ENCODE results near the gene EHD3. TPM values are rescaled to one million over a fixed set of nuclear protein-coding genes. Genes with fewer than 3 reads are reported as not detected.
"Not testable (repeated sequence)": the region's sequence is repeated elsewhere in the genome, so short reads cannot be mapped to it uniquely, and the experiment has no call there.

EHD3 gene
- total RNA-seq, 1 donor, result 8.2 TPM

DNA sequence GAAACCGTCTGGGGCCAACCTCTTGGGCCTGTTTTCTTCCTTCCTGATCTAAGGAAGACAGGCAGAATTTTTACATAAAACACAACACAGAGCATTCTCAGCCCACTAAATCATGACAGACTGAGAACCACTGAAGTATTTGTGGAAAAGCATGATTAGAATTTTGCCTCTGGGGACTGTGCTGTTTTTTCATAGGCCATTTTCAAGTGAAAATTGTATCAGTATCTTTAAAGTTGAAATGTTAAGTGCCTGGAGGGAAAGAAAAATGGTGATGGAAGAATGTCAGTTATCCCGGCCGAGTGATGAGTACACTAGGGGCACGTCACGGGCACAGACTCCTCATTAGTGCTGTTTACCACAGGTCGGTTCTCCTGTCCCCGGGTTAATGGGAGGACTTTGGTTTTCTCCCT is 36.9 kb downstream of the EHD3 start:
- Histone ChIP-seq H3K4me3 (ENCODE audit: low read length) (no peak overlapping the region), H3K9me3 (ENCODE audit: low read depth, low read length) (no peaks in the 10 kb centered on the region), H3K4me1 (ENCODE audit: insufficient read depth, low read length) (no peaks in the 10 kb centered on the region), H3K27me3 (ENCODE audit: insufficient read depth, low read length) (no peaks in the 10 kb centered on the region)

GRCh38 chr2:31271851-31272267 is 37.9 kb downstream of the EHD3 start:
- Histone ChIP-seq H3K9me3 (ENCODE audit: low read depth, low read length) (no peaks in the 10 kb centered on the region), H3K4me3 (ENCODE audit: low read length) (no peak overlapping the region), H3K4me1 (ENCODE audit: insufficient read depth, low read length) (no peaks in the 10 kb centered on the region), H3K27me3 (ENCODE audit: insufficient read depth, low read length) (no peaks in the 10 kb centered on the region)

DNA sequence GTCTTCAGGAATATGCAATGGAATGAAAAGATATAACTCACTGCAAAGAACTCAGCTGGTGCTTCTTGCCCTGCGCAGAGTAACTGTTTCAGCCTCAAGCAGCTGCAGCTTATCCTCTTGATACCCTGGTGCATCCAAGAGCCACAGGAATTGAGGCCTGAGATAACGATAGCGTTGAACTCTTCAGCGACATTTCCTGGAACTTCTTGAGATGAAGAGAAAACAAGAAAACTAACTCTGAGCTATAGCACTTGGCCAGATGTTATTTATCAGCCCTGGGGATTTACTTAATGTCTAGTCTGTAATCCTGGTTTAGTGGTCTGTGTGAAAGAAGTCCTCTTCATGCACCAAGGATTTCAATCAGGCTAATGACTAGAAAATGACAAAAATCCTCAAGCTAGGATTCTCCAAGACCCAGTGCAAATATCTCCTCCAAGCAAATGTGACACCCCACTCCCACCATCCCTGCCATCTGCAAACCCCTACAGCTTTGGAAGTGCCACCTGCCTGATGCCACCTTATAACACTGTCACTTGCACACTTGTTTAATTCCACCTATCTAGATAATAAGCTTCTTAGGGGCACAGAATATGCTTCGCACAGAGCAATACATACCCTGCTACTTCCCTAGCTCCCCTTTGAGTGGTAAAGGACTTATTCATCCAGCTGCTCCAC is 40.6 kb downstream of the EHD3 start:
- H3K27me3 ChIP-seq (ENCODE audit: insufficient read depth, low read length), result no peaks in the 10 kb centered on the region
- H3K4me1 ChIP-seq (ENCODE audit: insufficient read depth, low read length), result no peaks in the 10 kb centered on the region

DNA sequence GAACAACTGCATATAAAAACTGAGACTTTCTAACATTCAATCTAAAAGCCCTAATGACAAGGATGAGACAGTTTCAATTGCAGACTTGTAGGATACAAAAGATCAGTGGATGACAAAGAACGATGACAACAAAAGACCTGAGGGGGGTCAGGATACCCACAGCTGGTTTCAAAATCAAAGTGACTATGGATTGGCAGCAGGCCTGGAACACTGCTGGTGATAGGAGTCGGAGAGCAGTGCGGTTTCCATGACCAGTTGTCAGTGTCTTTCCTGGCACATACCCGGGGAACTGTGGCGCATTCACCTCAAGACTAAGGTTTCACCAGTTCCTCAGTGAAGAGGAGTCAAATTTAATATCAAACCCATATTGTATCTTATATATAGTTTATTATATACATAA is 42.0 kb downstream of the EHD3 start:
- no peaks in the 10 kb centered on the region for H3K27me3 ChIP-seq (ENCODE audit: insufficient read depth, low read length)
- H3K4me3 ChIP-seq (ENCODE audit: low read length), result no peak overlapping the region
- H3K4me1 ChIP-seq (ENCODE audit: insufficient read depth, low read length), result no peaks in the 10 kb centered on the region
- H3K9me3 ChIP-seq (ENCODE audit: low read depth, low read length), result no peaks in the 10 kb centered on the region

More for the DNA sequence above, 40.6 kb downstream of the EHD3 start:
- H3K4me3 ChIP-seq (ENCODE audit: low read length), result no peak overlapping the region
- H3K9me3 ChIP-seq (ENCODE audit: low read depth, low read length), result no peaks in the 10 kb centered on the region

DNA sequence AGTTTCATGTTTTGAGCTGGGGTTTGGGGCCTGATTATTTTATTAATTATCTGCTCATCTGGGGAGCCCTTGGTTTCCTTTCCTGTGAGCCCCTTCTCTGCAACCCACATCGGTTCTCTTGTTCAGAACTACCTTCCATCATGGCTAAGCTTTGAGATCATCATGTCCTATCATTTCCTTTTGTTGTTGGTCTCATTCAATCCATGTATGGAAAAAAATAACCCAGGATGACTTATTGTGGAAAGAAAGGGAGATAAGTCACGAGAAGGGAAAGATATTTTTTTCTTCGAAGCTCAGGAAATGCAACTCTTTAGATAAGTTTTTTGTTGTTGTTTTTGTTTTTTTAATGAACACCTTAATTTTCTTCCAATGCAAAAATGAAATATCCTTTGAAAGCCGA is 43.7 kb downstream of the EHD3 start:
- H3K9me3 ChIP-seq (ENCODE audit: low read depth, low read length), result no peaks in the 10 kb centered on the region

DNA sequence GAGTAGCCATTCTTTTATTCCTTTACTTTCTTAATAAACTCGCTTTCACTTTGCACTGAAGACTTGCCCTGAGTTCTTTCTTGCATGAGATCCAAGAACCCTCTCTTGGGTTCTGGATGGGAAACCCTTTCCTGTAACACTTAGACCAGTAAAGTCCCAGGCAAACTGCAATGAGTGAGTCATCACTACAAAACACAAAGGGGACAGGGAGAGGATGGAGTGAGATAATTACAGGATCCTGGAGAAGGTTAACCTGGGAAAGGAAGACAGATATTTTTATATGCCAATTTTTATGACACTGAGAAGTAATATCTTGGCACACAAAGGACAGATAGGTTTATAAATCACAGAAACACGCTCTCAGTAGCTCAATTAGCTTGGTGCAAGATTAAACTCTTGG is 48.7 kb downstream of the EHD3 start:
- Histone ChIP-seq H3K27me3 (ENCODE audit: insufficient read depth, low read length) (no peaks in the 10 kb centered on the region), H3K4me3 (ENCODE audit: low read length) (no peak overlapping the region), H3K9me3 (ENCODE audit: low read depth, low read length) (no peaks in the 10 kb centered on the region), H3K4me1 (ENCODE audit: insufficient read depth, low read length) (no peaks in the 10 kb centered on the region)

More for the DNA sequence above, 43.7 kb downstream of the EHD3 start:
- Histone ChIP-seq H3K4me1 (ENCODE audit: insufficient read depth, low read length) (no peaks in the 10 kb centered on the region), H3K4me3 (ENCODE audit: low read length) (no peak overlapping the region), H3K27me3 (ENCODE audit: insufficient read depth, low read length) (no peaks in the 10 kb centered on the region)

GRCh38 chr2:31283193-31283919 is 49.4 kb downstream of the EHD3 start:
- not testable (repeated sequence) for H3K9me3 ChIP-seq (ENCODE audit: low read depth, low read length); H3K4me1 ChIP-seq (ENCODE audit: insufficient read depth, low read length); H3K27me3 ChIP-seq (ENCODE audit: insufficient read depth, low read length); H3K4me3 ChIP-seq (ENCODE audit: low read length)

DNA sequence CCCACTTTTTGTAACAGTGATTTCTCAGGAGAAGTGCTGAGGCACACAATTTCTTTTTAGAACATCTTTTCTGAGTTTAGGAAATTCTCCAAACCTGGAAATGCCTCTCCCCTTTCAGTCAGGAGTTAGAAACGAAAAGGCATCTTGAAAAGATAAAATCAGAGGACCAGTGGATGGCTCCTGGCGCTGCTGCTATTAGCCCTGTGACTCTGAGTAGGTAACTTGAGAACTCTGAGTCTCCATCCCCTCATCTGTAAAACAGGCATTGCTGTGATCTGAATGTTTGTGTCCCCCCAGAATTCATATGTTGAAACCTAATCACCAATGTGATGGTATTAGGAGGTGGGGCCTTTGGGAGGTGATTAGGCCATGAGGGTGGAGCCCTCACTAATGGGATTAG is 50.2 kb downstream of the EHD3 start:
- Histone ChIP-seq H3K4me3 (ENCODE audit: low read length) (no peak overlapping the region), H3K4me1 (ENCODE audit: insufficient read depth, low read length) (no peaks in the 10 kb centered on the region), H3K27me3 (ENCODE audit: insufficient read depth, low read length) (no peaks in the 10 kb centered on the region), H3K9me3 (ENCODE audit: low read depth, low read length) (no peaks in the 10 kb centered on the region)

- Histone ChIP-seq H3K9me3 (ENCODE audit: low read depth, low read length) (no peaks in the 10 kb centered on the region), H3K4me3 (ENCODE audit: low read length) (no peak overlapping the region), H3K27me3 (ENCODE audit: insufficient read depth, low read length) (no peaks in the 10 kb centered on the region), H3K4me1 (ENCODE audit: insufficient read depth, low read length) (no peaks in the 10 kb centered on the region)
These were observed 52.3 kb downstream of the EHD3 start for GRCh38 chr2:31286230-31286629.

- H3K4me3 ChIP-seq (ENCODE audit: low read length), result no peak overlapping the region
- no peaks in the 10 kb centered on the region for H3K27me3 ChIP-seq (ENCODE audit: insufficient read depth, low read length)
- H3K9me3 ChIP-seq (ENCODE audit: low read depth, low read length), result no peaks in the 10 kb centered on the region
- H3K4me1 ChIP-seq (ENCODE audit: insufficient read depth, low read length), result no peaks in the 10 kb centered on the region
These were observed 53.1 kb downstream of the EHD3 start for GRCh38 chr2:31286961-31287550.

GRCh38 chr2:31287654-31288053 is 53.7 kb downstream of the EHD3 start:
- no peaks in the 10 kb centered on the region for H3K9me3 ChIP-seq (ENCODE audit: low read depth, low read length)
- H3K4me3 ChIP-seq (ENCODE audit: low read length), result no peak overlapping the region
- H3K4me1 ChIP-seq (ENCODE audit: insufficient read depth, low read length), result no peaks in the 10 kb centered on the region
- H3K27me3 ChIP-seq (ENCODE audit: insufficient read depth, low read length), result no peaks in the 10 kb centered on the region

DNA sequence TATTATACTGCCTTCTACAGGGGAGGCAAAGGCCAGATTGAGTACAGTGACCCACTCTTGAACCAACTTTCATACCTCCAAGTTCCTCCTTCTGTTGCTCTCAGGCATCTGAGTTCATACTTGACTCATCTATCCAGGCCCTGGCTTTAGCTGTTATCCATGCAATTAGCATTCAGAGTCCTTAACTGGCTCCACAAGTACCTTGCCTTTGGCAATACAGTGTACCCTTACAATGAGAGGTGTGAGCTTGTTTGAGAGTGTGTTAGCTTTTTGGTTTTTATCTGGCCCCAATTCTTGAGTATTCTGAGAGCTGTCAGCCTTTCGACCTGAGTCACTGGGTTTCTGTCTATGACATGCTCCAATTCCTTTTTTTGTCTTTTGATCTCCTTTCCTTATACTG is 60.2 kb downstream of the EHD3 start:
- no peaks in the 10 kb centered on the region for H3K9me3 ChIP-seq (ENCODE audit: low read depth, low read length)
- no peaks in the 10 kb centered on the region for H3K27me3 ChIP-seq (ENCODE audit: insufficient read depth, low read length)
- H3K4me3 ChIP-seq (ENCODE audit: low read length), result no peak overlapping the region
- H3K4me1 ChIP-seq (ENCODE audit: insufficient read depth, low read length), result no peaks in the 10 kb centered on the region

DNA sequence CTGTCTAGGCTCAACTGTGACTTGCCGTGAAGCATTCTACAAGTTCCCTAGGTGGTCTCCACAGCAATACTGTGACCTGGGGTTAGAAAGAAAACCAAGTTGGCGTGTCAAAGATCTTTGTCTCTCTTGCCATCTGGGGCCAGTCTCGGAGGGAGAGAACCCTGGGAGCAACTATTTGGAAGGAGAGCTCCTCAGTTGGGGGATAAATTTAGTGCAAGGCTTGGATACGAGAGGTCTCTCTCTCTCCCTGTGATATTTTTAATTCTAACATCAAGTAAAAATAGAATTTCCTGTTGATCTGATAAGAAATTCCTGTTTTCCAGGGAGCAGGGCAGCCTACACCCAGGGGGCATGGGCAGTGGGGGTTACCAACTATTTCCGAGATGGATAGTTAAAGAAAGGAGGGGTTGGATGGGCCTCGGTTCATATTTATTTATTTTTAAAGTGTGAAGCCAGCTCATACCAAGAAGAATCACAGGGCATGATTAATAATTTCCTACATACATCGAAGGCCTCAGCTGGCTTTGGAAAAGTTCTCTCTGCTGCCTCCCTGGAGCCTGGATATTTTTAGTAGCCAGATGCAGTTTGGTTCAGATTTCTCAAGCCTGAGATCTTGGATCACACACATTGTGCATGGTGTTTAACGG is 62.8 kb downstream of the EHD3 start:
- Histone ChIP-seq H3K9me3 (ENCODE audit: low read depth, low read length) (no peaks in the 10 kb centered on the region), H3K4me1 (ENCODE audit: insufficient read depth, low read length) (no peaks in the 10 kb centered on the region), H3K27me3 (ENCODE audit: insufficient read depth, low read length) (no peaks in the 10 kb centered on the region), H3K4me3 (ENCODE audit: low read length) (no peak overlapping the region)

DNA sequence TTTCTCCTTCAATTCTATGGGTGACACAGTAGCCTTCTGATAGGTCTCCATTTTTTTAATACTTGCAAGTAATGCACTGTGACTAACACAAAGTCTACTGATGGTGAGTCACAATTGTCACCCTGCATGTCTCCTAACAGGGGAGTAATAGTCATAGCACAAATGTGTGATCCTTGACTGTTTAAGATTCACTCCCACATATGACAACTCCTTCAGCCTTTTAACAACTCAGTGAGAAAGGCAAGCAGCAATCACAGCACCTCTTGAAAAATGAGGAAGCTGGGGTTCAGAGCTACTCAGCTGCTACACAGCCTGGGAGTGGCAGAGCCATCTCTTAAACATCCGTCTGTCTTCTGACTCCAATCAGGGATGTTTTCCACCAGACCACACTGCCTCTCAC is 63.8 kb downstream of the EHD3 start:
- H3K27me3 ChIP-seq (ENCODE audit: insufficient read depth, low read length), result no peaks in the 10 kb centered on the region
- H3K4me3 ChIP-seq (ENCODE audit: low read length), result no peak overlapping the region
- H3K9me3 ChIP-seq (ENCODE audit: low read depth, low read length), result no peaks in the 10 kb centered on the region
- H3K4me1 ChIP-seq (ENCODE audit: insufficient read depth, low read length), result no peaks in the 10 kb centered on the region

GRCh38 chr2:31299547-31299946 is 65.6 kb downstream of the EHD3 start:
- Histone ChIP-seq H3K4me1 (ENCODE audit: insufficient read depth, low read length) (no peaks in the 10 kb centered on the region), H3K9me3 (ENCODE audit: low read depth, low read length) (no peaks in the 10 kb centered on the region), H3K27me3 (ENCODE audit: insufficient read depth, low read length) (no peaks in the 10 kb centered on the region), H3K4me3 (ENCODE audit: low read length) (no peak overlapping the region)

Measured in mononuclear cell (primary cell).